ENCODE results near the gene TAS1R2. TPM values are rescaled to one million over a fixed set of nuclear protein-coding genes. Genes with fewer than 3 reads are reported as not detected.

Gene TAS1R2
- total RNA-seq, 1 experiment from 2014 or later, result not detected

DNA sequence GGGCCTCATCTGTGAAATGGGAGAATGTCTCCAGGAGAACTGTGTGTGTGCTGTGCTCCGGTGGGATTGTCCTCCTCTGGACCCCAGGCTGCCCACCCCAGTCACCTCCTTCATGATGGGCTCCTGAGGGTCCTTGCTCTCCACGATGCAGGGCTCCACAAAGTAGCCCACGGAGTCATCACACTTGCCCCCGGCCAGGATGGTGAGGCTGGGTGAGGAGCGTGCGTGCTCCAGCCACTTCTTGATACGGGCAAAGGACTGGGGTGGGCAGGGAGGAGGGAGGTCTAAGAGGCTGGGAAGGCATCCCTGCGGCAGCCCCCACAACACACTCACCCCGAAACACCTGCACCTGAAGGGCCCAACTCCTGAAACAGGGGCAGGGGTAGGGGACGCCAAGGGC, 16.8 kb upstream of the TAS1R2 start:
- Histone ChIP-seq H2BK120ac (ENCODE audit: low read depth, low read length, poor library complexity, severe bottlenecking) (no peak overlapping the region), H2BK5ac (ENCODE audit: insufficient read length, low read length) (no peak overlapping the region), H3K4me1 (ENCODE audit: insufficient read depth, low read length) (no peaks in the 10 kb centered on the region), H3K23me2 (ENCODE audit: insufficient read length, low read depth, low read length, poor library complexity, severe bottlenecking) (no peaks in the 10 kb centered on the region), H3K18ac (ENCODE audit: insufficient read length, low read depth, low read length) (no peak overlapping the region), H3K9ac (ENCODE audit: extremely low read depth, insufficient read length, low read length) (no peak overlapping the region), H4K91ac (ENCODE audit: insufficient read length, low read depth, low read length) (no peak overlapping the region), H3K4ac (ENCODE audit: low read depth, low read length) (no peak overlapping the region), H2AK5ac (ENCODE audit: insufficient read length, low read length) (no peak overlapping the region), H2AFZ (ENCODE audit: low read length) (no peak overlapping the region), H3K9me3 (ENCODE audit: control insufficient read depth, low read depth, low read length) (no peaks in the 10 kb centered on the region), H3K56ac (ENCODE audit: insufficient read length, low read depth, low read length) (no peak overlapping the region), H3K23ac (ENCODE audit: insufficient read length, low read depth, low read length) (no peak overlapping the region), H3K27me3 (ENCODE audit: insufficient read depth, low read length) (no peaks in the 10 kb centered on the region), H3K79me1 (ENCODE audit: insufficient read depth, low read depth, low read length, poor library complexity, severe bottlenecking) (no peaks in the 10 kb centered on the region), H2BK12ac (ENCODE audit: insufficient read length, low read depth, low read length) (no peak overlapping the region), H2BK15ac (ENCODE audit: low read depth, low read length) (no peak overlapping the region), H4K5ac (ENCODE audit: insufficient read length, low read depth, low read length) (no peak overlapping the region), H3K79me2 (ENCODE audit: insufficient read depth, low read length) (no peaks in the 10 kb centered on the region), H3T11ph (ENCODE audit: low read length) (no peak overlapping the region), H2BK20ac (ENCODE audit: low read depth, low read length, poor library complexity, severe bottlenecking) (no peak overlapping the region), H4K20me1 (ENCODE audit: control insufficient read depth, insufficient read depth, insufficient read length) (no peaks in the 10 kb centered on the region), H3K4me2 (ENCODE audit: insufficient read depth, insufficient read length, low read length) (no peak overlapping the region), H3K14ac (ENCODE audit: insufficient read depth, low read length) (no peak overlapping the region), H3K27ac (ENCODE audit: insufficient read length, low read depth, low read length) (no peak overlapping the region), H4K8ac (replicated peaks; ENCODE audit: insufficient read length, low read depth, low read length) (no peak overlapping the region)
- no CpG with 5 or more reads among the region's 10 CpGs for WGBS (ENCODE audit: extremely low coverage, insufficient read length, low lambda C conversion rate)
- Mint-ChIP-seq H3K27me3 (ENCODE audit: low read depth) (no peaks in the 10 kb centered on the region), H3K9me3 (no peaks in the 10 kb centered on the region), H3K27ac (no peak overlapping the region), H3K4me3 (no peak overlapping the region), H3K36me3 (ENCODE audit: insufficient read depth in 1 of 3, low read depth in 3 of 3) (peaks cover 0 to 5% (median 0%) of the 10 kb centered on the region in 3 experiments; a peak in 3 of 7 replicates), H3K4me1 (peaks cover 0 to 11% of the 10 kb centered on the region in 2 experiments; a peak in 2 of 4 replicates)
- DNase-seq, result no peak
- no peak for TF ChIP-seq CTCF (conservative IDR thresholded peaks at IDR 0.05)

Data from H9 (cell line).